ENCODE measurements around the gene CLASRP.

DNA sequence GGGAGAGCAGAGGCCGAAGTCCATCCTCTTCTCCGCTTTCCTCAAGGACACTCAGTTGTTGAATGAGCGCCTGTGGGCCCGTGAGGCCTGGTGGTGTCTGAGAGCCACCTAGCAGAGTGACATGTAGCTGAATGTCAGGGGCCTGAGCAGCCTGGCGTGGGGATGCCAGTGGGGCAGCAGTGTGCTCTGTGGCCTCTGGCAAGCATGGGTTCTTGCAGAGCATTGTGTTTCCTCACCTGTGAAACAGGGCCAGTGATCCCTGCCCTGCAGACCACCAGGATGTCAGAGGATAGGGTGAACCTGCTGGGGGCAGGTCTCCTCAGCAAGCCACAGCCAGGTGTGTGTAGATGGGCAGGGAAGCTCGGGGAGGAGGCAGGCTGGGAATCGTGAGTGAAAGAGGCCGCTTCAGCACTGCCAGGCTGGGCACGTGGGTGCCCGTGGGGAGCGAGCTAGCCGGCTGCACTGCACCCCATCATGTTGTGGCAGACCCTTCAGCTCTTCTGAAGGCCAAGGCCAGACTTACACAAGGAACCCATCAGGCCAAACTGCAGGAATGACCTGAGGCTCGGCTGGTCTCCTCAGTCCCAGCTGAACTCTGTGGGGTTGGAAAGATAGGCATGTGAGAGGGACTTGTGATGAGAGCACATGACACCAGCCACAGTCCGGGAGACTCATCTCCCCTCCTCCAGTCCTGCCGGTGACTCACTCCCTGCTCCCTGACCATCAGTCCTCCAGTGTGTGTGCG lies 59.1 kb downstream of the CLASRP start:
- TF ChIP-seq GATA3 (IDR thresholded peaks at IDR 0.05; ENCODE audit: low read depth, low read length) (no peak), GATA2 (IDR thresholded peaks at IDR 0.05; ENCODE audit: low read depth, low read length) (no peak)

Measured in SH-SY5Y (cell line).